ENCODE measurements around the gene NOP16. TPM values are rescaled to one million over a fixed set of nuclear protein-coding genes. Genes with fewer than 3 reads are reported as not detected.
"Not testable (repeated sequence)": the region's sequence is repeated elsewhere in the genome, so short reads cannot be mapped to it uniquely, and the experiment has no call there.

The NOP16 gene
- total RNA-seq, 2 experiments from 2014 or later, result 151 to 163 TPM

- ChIA-PET CTCF (no interaction called here), POLR2A (interaction anchor here (0.5 to 0.6 kb wide), 2 partner anchors 16 to 233 kb away, joined by 3 to 4 read pairs; no protein-coding TSS in a partner anchor)
These were observed 24.8 kb upstream of the NOP16 start for GRCh38 chr5:176413255-176413565.

GRCh38 chr5:176412517-176413254, 24.3 kb upstream of the NOP16 start:
- POLR2A ChIA-PET, result interaction anchor here (0.5 kb wide), 1 partner anchor 16 kb away, joined by 3 read pairs; no protein-coding TSS in a partner anchor
- CTCF ChIA-PET, result no interaction called here

GRCh38 chr5:176410486-176411180, 22.2 kb upstream of the NOP16 start:
- ChIA-PET POLR2A (no interaction called here), CTCF (interaction anchor here (1.1 kb wide), 1 partner anchor 37 kb away, joined by 3 read pairs; no protein-coding TSS in a partner anchor)

- ChIA-PET POLR2A (interaction anchor here (0.6 kb wide), 1 partner anchor 27 kb away, joined by 3 read pairs; no protein-coding TSS in a partner anchor), CTCF (interaction anchor here (1.1 kb wide), 1 partner anchor 38 kb away, joined by 3 read pairs; no protein-coding TSS in a partner anchor)
These were observed 21.4 kb upstream of the NOP16 start for GRCh38 chr5:176409765-176410164.

GRCh38 chr5:176408590-176408989, 20.2 kb upstream of the NOP16 start:
- ChIA-PET POLR2A (no interaction called here), CTCF (no interaction called here)

GRCh38 chr5:176408252-176408573, 19.8 kb upstream of the NOP16 start:
- POLR2A ChIA-PET, CTCF ChIA-PET: not testable (repeated sequence)

GRCh38 chr5:176407456-176408251, 19.3 kb upstream of the NOP16 start:
- ChIA-PET CTCF (no interaction called here), POLR2A (no interaction called here)

GRCh38 chr5:176406436-176407052, 18.1 kb upstream of the NOP16 start:
- CTCF ChIA-PET, result interaction anchor here (1.2 to 1.4 kb wide), 2 partner anchors 10 kb away, joined by 3 read pairs; partner anchors contain the start of gene CLTB
- POLR2A ChIA-PET, result no interaction called here

- ChIA-PET CTCF (interaction anchor here (0.7 to 1.4 kb wide), 4 partner anchors 9 to 192 kb away, joined by 3 to 4 read pairs (median 3); partner anchors contain the start of gene CLTB), POLR2A (no interaction called here)
These were observed 17.4 kb upstream of the NOP16 start for GRCh38 chr5:176405656-176406435.

GRCh38 chr5:176401281-176402205, 13.1 kb upstream of the NOP16 start:
- POLR2A ChIA-PET, result no interaction called here
- CTCF ChIA-PET, result no interaction called here

- CTCF ChIA-PET, result no interaction called here
- POLR2A ChIA-PET, result no interaction called here
These were observed 12.2 kb upstream of the NOP16 start for GRCh38 chr5:176400382-176401156.

GRCh38 chr5:176397736-176398420, 9.5 kb upstream of the NOP16 start:
- POLR2A ChIA-PET, result interaction anchor here (0.6 kb wide), 1 partner anchor 10 kb away, joined by 3 read pairs; the partner anchor contains the start of gene NOP16
- CTCF ChIA-PET, result interaction anchor here (0.5 kb wide), 1 partner anchor 161 kb away, joined by 3 read pairs; no protein-coding TSS in a partner anchor

GRCh38 chr5:176396330-176396729, 7.9 kb upstream of the NOP16 start:
- ChIA-PET POLR2A (no interaction called here), CTCF (no interaction called here)

GRCh38 chr5:176394881-176395675, 6.7 kb upstream of the NOP16 start:
- POLR2A ChIA-PET, result no interaction called here
- CTCF ChIA-PET, result interaction anchor here (1.6 kb wide), 1 partner anchor 54 kb away, joined by 3 read pairs; no protein-coding TSS in a partner anchor

GRCh38 chr5:176394096-176394495, 5.7 kb upstream of the NOP16 start:
- ChIA-PET CTCF (interaction anchor here (1.2 to 1.6 kb wide), 2 partner anchors 11 to 55 kb away, joined by 3 to 4 read pairs; no protein-coding TSS in a partner anchor), POLR2A (no interaction called here)

GRCh38 chr5:176392526-176392925, 4.1 kb upstream of the NOP16 start:
- ChIA-PET POLR2A (no interaction called here), CTCF (no interaction called here)

All from activated CD8-positive, alpha-beta memory T cell treated with anti-CD3 and anti-CD28 coated beads for 36 hours (primary cell).